Muscle of leg (tissue), 11 donors: ENCODE data around the gene CEP85L. TPM values are rescaled to one million over a fixed set of nuclear protein-coding genes. Genes with fewer than 3 reads are reported as not detected.

Experiments used
- DNase-seq: peaks from one replicate; pipeline ENCODE4 v3.0.0; 2013
- H3K27ac ChIP-seq: one replicate; pipeline ENCODE4 v1.5.1; 2013; ENCODE audit warnings: mild to moderate bottlenecking, low read length, control low read depth
- H3K27me3 ChIP-seq: one replicate; pipeline ENCODE4 v1.6.1; 2013; ENCODE audit warnings: low read length; ENCODE audit not compliant: control insufficient read depth, insufficient read depth
- H3K36me3 ChIP-seq: one replicate; pipeline ENCODE4 v1.6.1; 2013; ENCODE audit warnings: low read length; ENCODE audit not compliant: control insufficient read depth, insufficient read depth
- H3K4me1 ChIP-seq: one replicate; pipeline ENCODE4 v1.6.1; 2013; ENCODE audit warnings: low read length; ENCODE audit not compliant: control insufficient read depth, insufficient read depth
- H3K4me3 ChIP-seq: one replicate; pipeline ENCODE4 v1.5.1; 2013; ENCODE audit warnings: low read length, control low read depth
- H3K9me3 ChIP-seq: replicated peaks from 2 replicates; pipeline ENCODE4 v1.6.1; 2013; ENCODE audit warnings: low read depth, low read length; ENCODE audit not compliant: control insufficient read depth
- WGBS: methylation state at CpG from one replicate; pipeline ENCODE4 v1.1.5; 2013; ENCODE audit warnings: missing lambda C conversion rate; ENCODE audit not compliant: insufficient coverage; 5-methylcytosine and 5-hydroxymethylcytosine counted together
- polyA plus RNA-seq, 8 donors: library from polyadenylated mRNA; unstranded; fragments of 120-200 nt; gene quantifications; one replicate each; pipeline versions ENCODE4 v1.2.1 to v1.2.3, GENCODE V29; 2013; ENCODE audit warnings: inconsistent platforms in 1 of 8, low replicate concordance in 1 of 8; ENCODE audit not compliant: insufficient read length in 8 of 8, insufficient read depth in 1 of 8
- total RNA-seq: library from RNA; stranded (reverse); fragments of 120-200 nt; gene quantifications from one replicate; pipeline ENCODE4 v1.2.4, GENCODE V29; 2013

CEP85L gene
- total and polyA plus RNA-seq, 9 donors, result 12.2 to 41.9 (median 14.7) TPM

- Histone ChIP-seq H3K4me3 (no peak overlapping the region), H3K9me3 (no peaks in the 10 kb centered on the region), H3K36me3 (no peaks in the 10 kb centered on the region), H3K27me3 (no peaks in the 10 kb centered on the region), H3K27ac (no peak overlapping the region), H3K4me1 (no peaks in the 10 kb centered on the region)
- WGBS, result no CpG with 5 or more reads among the region's 1 CpG
- DNase-seq, result peak; percentile 25
Measured at GRCh38 chr6:118546880-118547218, 104.5 kb downstream of the CEP85L start.

GRCh38 chr6:118546164-118546879 lies 105.1 kb downstream of the CEP85L start:
- Histone ChIP-seq H3K4me3 (no peak overlapping the region), H3K27me3 (no peaks in the 10 kb centered on the region), H3K9me3 (no peaks in the 10 kb centered on the region), H3K36me3 (no peaks in the 10 kb centered on the region), H3K27ac (no peak overlapping the region), H3K4me1 (no peaks in the 10 kb centered on the region)
- WGBS, result no CpG with 5 or more reads among the region's 4 CpGs
- DNase-seq, result no peak

- H3K27me3 ChIP-seq, result no peaks in the 10 kb centered on the region
- H3K4me1 ChIP-seq, result no peaks in the 10 kb centered on the region
- no peaks in the 10 kb centered on the region for H3K36me3 ChIP-seq
- H3K27ac ChIP-seq, result no peak overlapping the region
- WGBS, result no CpG with 5 or more reads among the region's 3 CpGs
- H3K4me3 ChIP-seq, result no peak overlapping the region
- no peaks in the 10 kb centered on the region for H3K9me3 ChIP-seq
- DNase-seq, result no peak
Measured at GRCh38 chr6:118544105-118544504, 107.3 kb downstream of the CEP85L start.

- Histone ChIP-seq H3K27me3 (no peaks in the 10 kb centered on the region), H3K27ac (no peak overlapping the region), H3K4me1 (no peaks in the 10 kb centered on the region), H3K36me3 (no peaks in the 10 kb centered on the region), H3K4me3 (no peak overlapping the region), H3K9me3 (no peaks in the 10 kb centered on the region)
- no peak for DNase-seq
- no CpG with 5 or more reads among the region's 3 CpGs for WGBS
Measured at GRCh38 chr6:118542184-118542952, 109.0 kb downstream of the CEP85L start.

GRCh38 chr6:118537574-118537973 lies 113.8 kb downstream of the CEP85L start:
- DNase-seq, result peak; percentile 75
- WGBS, result no CpG with 5 or more reads among the region's 2 CpGs
- H3K27me3 ChIP-seq, result no peaks in the 10 kb centered on the region
- no peaks in the 10 kb centered on the region for H3K4me1 ChIP-seq
- H3K36me3 ChIP-seq, result no peaks in the 10 kb centered on the region
- H3K4me3 ChIP-seq, result no peak overlapping the region
- no peaks in the 10 kb centered on the region for H3K9me3 ChIP-seq
- no peak overlapping the region for H3K27ac ChIP-seq

- H3K27ac ChIP-seq, result no peak overlapping the region
- no CpG with 5 or more reads among the region's 2 CpGs for WGBS
Measured at GRCh38 chr6:118536478-118536877, 114.9 kb downstream of the CEP85L start.

GRCh38 chr6:118535176-118535844 lies 116.1 kb downstream of the CEP85L start:
- Histone ChIP-seq H3K4me1 (no peaks in the 10 kb centered on the region), H3K36me3 (no peaks in the 10 kb centered on the region), H3K4me3 (no peak overlapping the region), H3K9me3 (peaks cover 6% of the 10 kb centered on the region), H3K27ac (no peak overlapping the region), H3K27me3 (no peaks in the 10 kb centered on the region)
- DNase-seq, result no peak
- no CpG with 5 or more reads among the region's 6 CpGs for WGBS

More at GRCh38 chr6:118536478-118536877, 114.9 kb downstream of the CEP85L start:
- DNase-seq, result no peak
- no peaks in the 10 kb centered on the region for H3K9me3 ChIP-seq
- no peak overlapping the region for H3K4me3 ChIP-seq
- H3K4me1 ChIP-seq, result no peaks in the 10 kb centered on the region
- no peaks in the 10 kb centered on the region for H3K27me3 ChIP-seq
- no peaks in the 10 kb centered on the region for H3K36me3 ChIP-seq

- no CpG with 5 or more reads among the region's 2 CpGs for WGBS
- H3K27ac ChIP-seq, result no peak overlapping the region
- no peaks in the 10 kb centered on the region for H3K27me3 ChIP-seq
- no peak for DNase-seq
- H3K4me1 ChIP-seq, result no peaks in the 10 kb centered on the region
- no peaks in the 10 kb centered on the region for H3K36me3 ChIP-seq
- no peak overlapping the region for H3K4me3 ChIP-seq
- peaks cover 6% of the 10 kb centered on the region for H3K9me3 ChIP-seq
Measured at GRCh38 chr6:118530942-118531341, 120.4 kb downstream of the CEP85L start.

GRCh38 chr6:118529756-118530155 lies 121.6 kb downstream of the CEP85L start:
- H3K4me1 ChIP-seq, result no peaks in the 10 kb centered on the region
- H3K9me3 ChIP-seq, result peaks cover 6% of the 10 kb centered on the region
- no CpG with 5 or more reads among the region's 2 CpGs for WGBS
- DNase-seq, result no peak
- peaks cover under 1% of the 10 kb centered on the region for H3K36me3 ChIP-seq
- no peak overlapping the region for H3K27ac ChIP-seq
- H3K27me3 ChIP-seq, result no peaks in the 10 kb centered on the region
- H3K4me3 ChIP-seq, result no peak overlapping the region

GRCh38 chr6:118528129-118528528 lies 123.3 kb downstream of the CEP85L start:
- Histone ChIP-seq H3K36me3 (peaks cover 3% of the 10 kb centered on the region), H3K9me3 (peaks cover 6% of the 10 kb centered on the region), H3K4me1 (no peaks in the 10 kb centered on the region), H3K27me3 (no peaks in the 10 kb centered on the region), H3K4me3 (no peak overlapping the region), H3K27ac (no peak overlapping the region)
- WGBS, result no CpG with 5 or more reads among the region's 1 CpG
- peak; percentile 16 for DNase-seq
